IMR-90 (cell line): ENCODE measurements around the gene ATP8B4. TPM values are rescaled to one million over a fixed set of nuclear protein-coding genes. Genes with fewer than 3 reads are reported as not detected.

Experiments
- ATAC-seq: fragments of 200-7000 bp; cut with Tn5 transposase; 2 replicates; pipeline ENCODE4 v1.9.1; 2020; ENCODE audit warnings: low read depth, mild to moderate bottlenecking, moderate library complexity
- BruUV-seq: library from RNA; stranded (reverse); fragments of 400-500 nt; replicated peaks from 2 replicates; lab custom pipeline; 2021; lab: Mats Ljungman, UMichigan
- CTCF ChIA-PET: fragments of 300-600 bp; formaldehyde crosslinking; extraction: SDS; loops from one replicate; lab custom pipeline; 2021; ENCODE audit warnings: antibody characterized with exemption; lab: Yijun Ruan, JAX
- POLR2A ChIA-PET: fragments of 300-600 bp; sonication (Branson Sonifier 250); formaldehyde crosslinking; loops from one replicate; lab custom pipeline; 2022; ENCODE audit warnings: antibody characterized with exemption; ENCODE audit not compliant: unreplicated experiment; lab: Charles Lee
- DNase-seq: peaks from one replicate; pipeline ENCODE4 v3.0.0; 2013
- H2AFZ ChIP-seq: replicated peaks from 2 replicates; pipeline ENCODE3; 2013; ENCODE audit warnings: low read length, mild to moderate bottlenecking; ENCODE audit not compliant: poor library complexity
- H2AK5ac ChIP-seq: 2 replicates; pipeline ENCODE4 v1.6.1; 2013; ENCODE audit warnings: low read depth, low read length, inconsistent platforms
- H2AK9ac ChIP-seq: replicated peaks from 2 replicates; pipeline ENCODE3; 2013; ENCODE audit warnings: mild to moderate bottlenecking, low read depth, low read length, moderate library complexity; ENCODE audit not compliant: poor library complexity
- H2BK120ac ChIP-seq: 2 replicates; pipeline ENCODE4 v1.6.1; 2013; ENCODE audit warnings: low read depth, low read length, inconsistent platforms
- H2BK15ac ChIP-seq: 3 replicates; pipeline ENCODE4 v1.6.1; 2013; ENCODE audit warnings: low read depth, low read length, inconsistent platforms
- H2BK20ac ChIP-seq: 2 replicates; pipeline ENCODE4 v1.6.1; 2013; ENCODE audit warnings: low read depth, mild to moderate bottlenecking, inconsistent platforms, low read length, moderate library complexity
- H2BK5ac ChIP-seq: 2 replicates; pipeline ENCODE4 v1.6.1; 2013; ENCODE audit warnings: mild to moderate bottlenecking, low read depth, low read length, inconsistent platforms; ENCODE audit not compliant: poor library complexity, severe bottlenecking
- H3K14ac ChIP-seq: replicated peaks from 2 replicates; pipeline ENCODE4 v1.6.1; 2013; ENCODE audit warnings: low read depth, low read length, inconsistent platforms
- H3K18ac ChIP-seq: 2 replicates; pipeline ENCODE4 v1.6.1; 2013; ENCODE audit warnings: low read depth, low read length, control low read depth
- H3K23ac ChIP-seq: 2 replicates; pipeline ENCODE4 v1.6.1; 2013; ENCODE audit warnings: low read depth, low read length, inconsistent platforms
- H3K27ac ChIP-seq: 2 replicates; pipeline ENCODE4 v1.5.1; 2013; ENCODE audit warnings: mild to moderate bottlenecking, control low read depth, low read length; ENCODE audit not compliant: insufficient read depth
- H3K27me3 ChIP-seq: 2 replicates; pipeline ENCODE4 v1.6.1; 2013; ENCODE audit warnings: low read length; ENCODE audit not compliant: control insufficient read depth, insufficient read depth
- H3K36me3 ChIP-seq: 2 replicates; pipeline ENCODE4 v1.6.1; 2013; ENCODE audit warnings: low read length, mixed read lengths; ENCODE audit not compliant: control insufficient read depth, insufficient read depth
- H3K4ac ChIP-seq: 2 replicates; pipeline ENCODE4 v1.6.1; 2013; ENCODE audit warnings: low read depth, low read length, inconsistent platforms
- H3K4me1 ChIP-seq: 2 replicates; pipeline ENCODE4 v1.6.1; 2013; ENCODE audit warnings: low read length, mixed read lengths; ENCODE audit not compliant: control insufficient read depth, insufficient read depth
- H3K4me2 ChIP-seq: 2 replicates; pipeline ENCODE4 v1.6.1; 2013; ENCODE audit warnings: low read depth, mild to moderate bottlenecking, control low read depth, low read length, moderate library complexity
- H3K4me3 ChIP-seq: 2 replicates; pipeline ENCODE4 v1.5.1; 2013; ENCODE audit warnings: low read depth, mild to moderate bottlenecking, control low read depth, low read length, moderate library complexity; ENCODE audit not compliant: insufficient read depth
- H3K56ac ChIP-seq: 2 replicates; pipeline ENCODE4 v1.6.1; 2013; ENCODE audit warnings: low read length, inconsistent platforms; ENCODE audit not compliant: insufficient read depth; ENCODE audit errors: extremely low read depth
- H3K79me1 ChIP-seq, 2 experiments: 2 replicates each; pipeline ENCODE4 v1.6.1; 2013; ENCODE audit warnings: low read length in 2 of 2, inconsistent platforms in 1 of 2, low read depth in 1 of 2
- H3K9ac ChIP-seq: 2 replicates; pipeline ENCODE4 v1.6.1; 2013; ENCODE audit warnings: low read depth, low read length, control low read depth
- H3K9me1 ChIP-seq: 2 replicates; pipeline ENCODE4 v1.6.1; 2013; ENCODE audit warnings: low read length, inconsistent platforms; ENCODE audit not compliant: insufficient read depth
- H3K9me3 ChIP-seq: 2 replicates; pipeline ENCODE4 v1.6.1; 2013; ENCODE audit warnings: low read length; ENCODE audit not compliant: control insufficient read depth, insufficient read depth
- H4K20me1 ChIP-seq: 2 replicates; pipeline ENCODE4 v1.6.1; 2013; ENCODE audit warnings: low read length, inconsistent platforms; ENCODE audit not compliant: insufficient read depth
- H4K5ac ChIP-seq: 2 replicates; pipeline ENCODE4 v1.6.1; 2013; ENCODE audit warnings: mild to moderate bottlenecking, low read depth, low read length, control low read depth
- H4K8ac ChIP-seq, 2 experiments: 2 replicates each; pipeline ENCODE4 v1.6.1; 2013; ENCODE audit warnings: low read depth in 2 of 2, low read length in 2 of 2, control low read depth in 1 of 2, inconsistent platforms in 1 of 2
- H4K91ac ChIP-seq: 2 replicates; pipeline ENCODE4 v1.6.1; 2013; ENCODE audit warnings: low read depth, low read length, inconsistent platforms; ENCODE audit not compliant: insufficient read depth
- ELK1 ChIP-seq: fragments of 150-350 bp; IDR thresholded peaks from 2 replicates; pipeline ENCODE4 v1.6.1; 2016; ENCODE audit warnings: low read depth, mild to moderate bottlenecking, low read length, moderate library complexity, borderline replicate concordance
- NFE2L2 ChIP-seq: fragments of 150-350 bp; IDR thresholded peaks from 2 replicates; pipeline ENCODE4 v1.6.1; 2016; ENCODE audit warnings: low read depth, mild to moderate bottlenecking, low read length
- RCOR1 ChIP-seq: IDR thresholded peaks from 2 replicates; pipeline ENCODE4 v1.6.1; 2012; ENCODE audit warnings: mild to moderate bottlenecking, low read length, improper control_type of control experiment; ENCODE audit not compliant: insufficient replicate concordance
- WGBS, 2 experiments: methylation state at CpG; one replicate each; pipeline versions ENCODE4 v1.1.5 to v1.1.7; 2013; ENCODE audit warnings: missing lambda C conversion rate in 2 of 2; ENCODE audit not compliant: insufficient read length in 1 of 2; ENCODE audit errors: extremely low coverage in 2 of 2; 5-methylcytosine and 5-hydroxymethylcytosine counted together
- dilution Hi-C: fragments of 300-500 bp; cut with HindIII; formaldehyde crosslinking; loops from one replicate; pipeline ENCODE4 v1.14.3; 2018; ENCODE audit warnings: low sequenced_read_pairs; ENCODE audit not compliant: unreplicated experiment
- in situ Hi-C: fragments of 300-500 bp; cut with MboI; formaldehyde crosslinking; loops from 3 replicates; pipeline ENCODE4 v1.14.3; 2019; ENCODE audit warnings: low sequenced_read_pairs, inconsistent platforms, mixed read lengths
- intact Hi-C: fragments of 100-400 bp; cut with micrococcal nuclease; formaldehyde crosslinking; loops from 2 replicates; pipeline ENCODE4 v1.10.0; 2022
- polyA plus RNA-seq, 3 experiments: library from polyadenylated mRNA; depleted of rRNA; stranded (reverse); fragments of >200 nt; gene quantifications; 2 replicates each; pipeline ENCODE4 v1.2.3, GENCODE V29; 2012; ENCODE audit warnings: low replicate concordance in 1 of 3
- total RNA-seq: library from RNA; depleted of rRNA; stranded (reverse); fragments of >200 nt; gene quantifications from 2 replicates; pipeline ENCODE4 v1.2.3, GENCODE V29; 2012

The ATP8B4 gene
- total and polyA plus RNA-seq, 2 of the 4 experiments (the other 2 are of a cell fraction): 0.12 to 0.54 TPM

- DNase-seq (peak; percentile 60), ATAC-seq (peak; percentile 62)
- Histone ChIP-seq H3K4me1 (peaks cover 19% of the 10 kb centered on the region), H3K4me2 (no peak overlapping the region), H3K9ac (peak overlapping the region; percentile 51), H3K36me3 (no peaks in the 10 kb centered on the region), H3K9me3 (no peaks in the 10 kb centered on the region), H2BK15ac (peak overlapping the region; percentile 63), H2BK5ac (peak overlapping the region; percentile 90), H4K5ac (peak overlapping the region; percentile 95), H3K14ac (peak overlapping the region; percentile 33), H4K8ac (peak overlapping the region; percentile 59 to 74), H3K23ac (peak overlapping the region; percentile 29), H3K27ac (peak overlapping the region; percentile 98; the same call in 1 of the 2 replicates), H3K9me1 (no peaks in the 10 kb centered on the region), H3K27me3 (no peaks in the 10 kb centered on the region), H3K4me3 (no peak overlapping the region), H4K91ac (peak overlapping the region; percentile 68; the same call in 1 of the 2 replicates), H3K56ac (no peak overlapping the region), H2BK20ac (peak overlapping the region; percentile 58; the same call in 1 of the 2 replicates), H2AK9ac (no peak overlapping the region), H2AK5ac (peak overlapping the region; percentile 41), H4K20me1 (no peaks in the 10 kb centered on the region), H3K4ac (peak overlapping the region; percentile 34; the same call in 1 of the 2 replicates), H2BK120ac (peak overlapping the region; percentile 74; the same call in 1 of the 2 replicates), H2AFZ (peak overlapping the region; percentile 38), H3K79me1 (no peaks in the 10 kb centered on the region), H3K18ac (peak overlapping the region; percentile 98)
- in situ Hi-C loops (no loop called here), intact Hi-C loops (loop anchor here (10.0 kb wide), 1 partner anchor 268 kb away; no protein-coding TSS in a partner anchor), dilution Hi-C loops (no loop called here)
- CTCF ChIA-PET: interaction anchor here (1.6 kb wide), 1 partner anchor 45 kb away, joined by 3 read pairs; no protein-coding TSS in a partner anchor
- WGBS, 2 experiments: no CpG with 5 or more reads among the region's 7 CpGs
- POLR2A ChIA-PET: no interaction called here
- no TSS peak for BruUV-seq
- TF ChIP-seq ELK1 (no peak), RCOR1 (no peak), NFE2L2 (no peak)
These were observed 241.7 kb downstream of the ATP8B4 start for GRCh38 chr15:49877117-49877872.
